Measurements from ENCODE around the gene UNK. TPM values are rescaled to one million over a fixed set of nuclear protein-coding genes. Genes with fewer than 3 reads are reported as not detected.
A peak's percentile ranks its signal among the peaks of the same experiment; 100 is the strongest.

The UNK gene
- total and polyA plus RNA-seq, 7 donors: 12.7 to 29.6 (median 23.5) TPM

DNA sequence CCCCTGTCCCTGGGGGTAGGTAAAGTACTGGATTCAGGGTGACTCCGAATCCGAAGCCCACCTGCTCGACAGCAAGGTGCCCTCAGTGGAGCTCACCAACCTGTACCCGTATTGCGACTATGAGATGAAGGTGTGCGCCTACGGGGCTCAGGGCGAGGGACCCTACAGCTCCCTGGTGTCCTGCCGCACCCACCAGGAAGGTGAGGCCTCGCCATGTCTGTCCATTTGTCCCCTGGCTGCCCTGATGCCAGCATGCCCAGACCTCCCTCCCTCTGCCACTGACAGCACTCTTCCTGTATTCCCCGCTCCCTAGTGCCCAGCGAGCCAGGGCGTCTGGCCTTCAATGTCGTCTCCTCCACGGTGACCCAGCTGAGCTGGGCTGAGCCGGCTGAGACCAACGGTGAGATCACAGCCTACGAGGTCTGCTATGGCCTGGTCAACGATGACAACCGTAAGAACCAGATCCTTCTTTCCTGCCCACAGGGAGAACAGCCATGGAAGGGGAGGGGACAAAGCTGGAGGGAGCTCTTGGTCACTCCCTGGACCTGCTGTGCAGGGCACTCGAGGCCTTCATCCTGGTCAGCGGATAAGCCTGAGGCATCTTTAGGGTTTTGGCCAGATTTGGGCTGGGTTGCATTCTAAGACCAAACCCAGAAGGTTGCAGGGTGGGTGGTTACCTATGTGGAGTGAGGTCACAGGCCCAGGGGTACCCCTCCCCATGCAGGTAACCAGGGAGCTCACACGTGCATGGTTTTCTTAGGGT lies 33.8 kb upstream of the UNK start:
- H3K4me1 ChIP-seq: peaks cover 0 to 37% (median 24%) of the 10 kb centered on the region in 4 donors
- H3K27me3 ChIP-seq: no peaks in the 10 kb centered on the region
- H3K36me3 ChIP-seq: peaks cover 0 to 3% (median 0%) of the 10 kb centered on the region in 4 donors
- H3K4me3 ChIP-seq: no peak overlapping the region
- 88 to 89% methylated on average over 23 of the region's 23 CpGs for WGBS, 2 donors
- intact Hi-C loops (cut with DNase I): no loop called here
- H3K9me3 ChIP-seq: no peaks in the 10 kb centered on the region
- H3K27ac ChIP-seq: no peak overlapping the region
- DNase-seq: no peak
- TF ChIP-seq POLR2A (IDR thresholded peaks at IDR 0.05) (no peak), POLR2AphosphoS5 (IDR thresholded peaks at IDR 0.05) (no peak), EP300 (IDR thresholded peaks at IDR 0.05) (no peak)
- TF ChIP-seq, protein P1, sequence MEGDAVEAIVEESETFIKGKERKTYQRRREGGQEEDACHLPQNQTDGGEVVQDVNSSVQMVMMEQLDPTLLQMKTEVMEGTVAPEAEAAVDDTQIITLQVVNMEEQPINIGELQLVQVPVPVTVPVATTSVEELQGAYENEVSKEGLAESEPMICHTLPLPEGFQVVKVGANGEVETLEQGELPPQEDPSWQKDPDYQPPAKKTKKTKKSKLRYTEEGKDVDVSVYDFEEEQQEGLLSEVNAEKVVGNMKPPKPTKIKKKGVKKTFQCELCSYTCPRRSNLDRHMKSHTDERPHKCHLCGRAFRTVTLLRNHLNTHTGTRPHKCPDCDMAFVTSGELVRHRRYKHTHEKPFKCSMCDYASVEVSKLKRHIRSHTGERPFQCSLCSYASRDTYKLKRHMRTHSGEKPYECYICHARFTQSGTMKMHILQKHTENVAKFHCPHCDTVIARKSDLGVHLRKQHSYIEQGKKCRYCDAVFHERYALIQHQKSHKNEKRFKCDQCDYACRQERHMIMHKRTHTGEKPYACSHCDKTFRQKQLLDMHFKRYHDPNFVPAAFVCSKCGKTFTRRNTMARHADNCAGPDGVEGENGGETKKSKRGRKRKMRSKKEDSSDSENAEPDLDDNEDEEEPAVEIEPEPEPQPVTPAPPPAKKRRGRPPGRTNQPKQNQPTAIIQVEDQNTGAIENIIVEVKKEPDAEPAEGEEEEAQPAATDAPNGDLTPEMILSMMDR (IDR thresholded peaks at IDR 0.05): no peak

DNA sequence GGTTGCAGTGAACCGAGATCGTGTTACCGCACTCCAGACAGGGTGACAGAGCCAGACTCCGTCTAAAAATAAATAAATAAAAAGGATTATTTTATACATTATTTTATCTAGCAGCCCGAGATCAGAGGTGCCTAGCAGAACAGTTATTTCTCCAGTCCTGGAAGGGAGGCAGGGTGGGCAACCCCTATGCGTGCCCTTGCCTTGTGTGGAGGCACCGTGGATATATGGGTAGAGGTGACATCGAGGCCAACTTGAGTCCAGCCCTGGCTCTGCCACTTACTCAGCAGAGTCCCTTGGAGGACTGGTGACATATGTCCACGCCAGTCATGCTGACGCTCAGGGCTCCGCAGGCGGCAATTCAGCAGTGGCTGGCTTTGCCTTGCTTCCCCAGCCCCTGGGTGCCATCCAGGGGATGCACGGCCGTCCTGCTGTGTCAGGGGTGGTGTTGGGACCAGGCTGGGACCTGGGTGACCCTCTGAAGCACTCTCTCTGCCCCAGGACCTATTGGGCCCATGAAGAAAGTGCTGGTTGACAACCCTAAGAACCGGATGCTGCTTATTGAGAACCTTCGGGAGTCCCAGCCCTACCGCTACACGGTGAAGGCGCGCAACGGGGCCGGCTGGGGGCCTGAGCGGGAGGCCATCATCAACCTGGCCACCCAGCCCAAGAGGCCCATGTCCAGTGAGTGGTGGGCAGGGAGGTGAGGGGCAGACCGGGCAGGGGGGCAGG lies 32.8 kb upstream of the UNK start:
- Histone ChIP-seq H3K27ac (no peak overlapping the region), H3K4me1 (peaks cover 0 to 37% (median 24%) of the 10 kb centered on the region in 4 donors), H3K4me3 (no peak overlapping the region), H3K27me3 (no peaks in the 10 kb centered on the region), H3K9me3 (no peaks in the 10 kb centered on the region), H3K36me3 (peaks cover 0 to 13% (median 1%) of the 10 kb centered on the region in 4 donors)
- 85 to 86% methylated on average over 24 of the region's 24 CpGs for WGBS, 2 donors
- TF ChIP-seq, protein P1 (IDR thresholded peaks at IDR 0.05): no peak
- TF ChIP-seq POLR2A (IDR thresholded peaks at IDR 0.05) (no peak), EP300 (IDR thresholded peaks at IDR 0.05) (no peak), POLR2AphosphoS5 (IDR thresholded peaks at IDR 0.05) (no peak)
- DNase-seq: no peak
- intact Hi-C loops (cut with DNase I): no loop called here

DNA sequence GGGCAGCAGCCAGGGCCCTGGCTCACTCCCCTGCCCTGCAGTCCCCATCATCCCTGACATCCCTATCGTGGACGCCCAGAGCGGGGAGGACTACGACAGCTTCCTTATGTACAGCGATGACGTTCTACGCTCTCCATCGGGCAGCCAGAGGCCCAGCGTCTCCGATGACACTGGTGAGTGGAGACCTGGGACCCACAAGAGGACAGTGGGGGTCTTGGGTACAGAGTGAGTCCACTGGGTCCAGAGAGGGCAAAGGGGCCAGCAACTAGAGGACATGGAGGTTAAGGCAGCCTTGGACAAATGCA lies 32.2 kb upstream of the UNK start:
- H3K9me3 ChIP-seq: no peaks in the 10 kb centered on the region
- H3K36me3 ChIP-seq: peaks cover 0 to 19% (median 1%) of the 10 kb centered on the region in 4 donors
- no peak for DNase-seq
- H3K4me3 ChIP-seq: no peak overlapping the region
- WGBS, 2 donors: 94 to 95% methylated on average over 10 of the region's 10 CpGs
- H3K4me1 ChIP-seq: peaks cover 0 to 37% (median 24%) of the 10 kb centered on the region in 4 donors
- intact Hi-C loops (cut with DNase I): no loop called here
- H3K27ac ChIP-seq: no peak overlapping the region
- TF ChIP-seq POLR2A (IDR thresholded peaks at IDR 0.05) (no peak), POLR2AphosphoS5 (IDR thresholded peaks at IDR 0.05) (no peak), EP300 (IDR thresholded peaks at IDR 0.05) (no peak)
- TF ChIP-seq, protein P1 (IDR thresholded peaks at IDR 0.05): no peak
- H3K27me3 ChIP-seq: no peaks in the 10 kb centered on the region

DNA sequence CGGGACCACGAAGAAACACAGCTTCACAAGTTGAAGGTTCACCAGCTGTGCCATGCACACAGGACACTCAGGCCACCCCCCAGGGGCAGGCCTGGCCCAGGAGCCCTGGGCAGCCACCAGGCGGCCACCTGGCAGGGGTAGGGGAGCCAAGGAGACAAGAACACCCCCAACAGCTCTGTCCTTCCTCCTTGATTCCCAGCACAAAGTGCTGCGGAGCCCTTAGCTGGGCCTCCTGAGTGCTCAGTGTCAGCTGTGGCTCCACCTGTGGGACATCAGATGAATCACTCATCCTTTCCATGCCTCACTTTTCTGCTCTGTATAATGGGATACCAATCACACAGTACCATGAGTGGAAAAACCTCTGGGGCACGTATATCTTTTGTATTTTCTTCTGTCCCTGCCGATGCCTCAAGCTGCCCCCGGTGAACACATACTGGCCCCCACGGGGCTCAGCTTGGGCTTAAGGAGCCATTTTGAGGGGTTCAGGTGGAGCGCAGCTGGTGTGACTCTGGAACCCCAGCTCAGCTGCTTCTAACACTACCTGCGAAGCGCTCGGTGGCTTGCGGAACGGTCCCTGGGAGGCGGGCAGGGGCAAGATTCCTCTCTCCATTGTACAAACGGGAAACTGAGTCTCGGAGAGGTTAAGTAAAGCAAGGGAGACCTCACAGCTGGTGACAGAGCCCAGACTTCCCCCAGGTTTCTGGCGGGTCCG lies 31.6 kb upstream of the UNK start:
- 74 to 84% methylated on average over 19 of the region's 19 CpGs for WGBS, 2 donors
- peaks cover 0 to 32% (median 22%) of the 10 kb centered on the region in 4 donors for H3K4me1 ChIP-seq
- peaks cover 0 to 25% (median 4%) of the 10 kb centered on the region in 4 donors for H3K36me3 ChIP-seq
- H3K27me3 ChIP-seq: no peaks in the 10 kb centered on the region
- no peak for DNase-seq
- H3K27ac ChIP-seq: peak overlapping the region in 3 of 4 donors; percentile 71 to 77 (median 75)
- intact Hi-C loops (cut with DNase I): no loop called here
- TF ChIP-seq EP300 (IDR thresholded peaks at IDR 0.05) (no peak), POLR2A (IDR thresholded peaks at IDR 0.05) (no peak), POLR2AphosphoS5 (IDR thresholded peaks at IDR 0.05) (no peak)
- TF ChIP-seq, protein P1 (IDR thresholded peaks at IDR 0.05): no peak
- peak overlapping the region; percentile 37 to 57 (median 50) for H3K4me3 ChIP-seq
- no peaks in the 10 kb centered on the region for H3K9me3 ChIP-seq

Data from sigmoid colon (tissue), 7 donors.